ENCODE results near the gene DNAJA4. TPM values are rescaled to one million over a fixed set of nuclear protein-coding genes. Genes with fewer than 3 reads are reported as not detected.

DNAJA4 gene
- total and polyA plus RNA-seq, 9 of the 15 experiments (the other 6 are each of a cell fraction or from before 2014, with no cell fraction given) = 0.11 to 1.0 (median 0.16) TPM; not detected in 4

DNA sequence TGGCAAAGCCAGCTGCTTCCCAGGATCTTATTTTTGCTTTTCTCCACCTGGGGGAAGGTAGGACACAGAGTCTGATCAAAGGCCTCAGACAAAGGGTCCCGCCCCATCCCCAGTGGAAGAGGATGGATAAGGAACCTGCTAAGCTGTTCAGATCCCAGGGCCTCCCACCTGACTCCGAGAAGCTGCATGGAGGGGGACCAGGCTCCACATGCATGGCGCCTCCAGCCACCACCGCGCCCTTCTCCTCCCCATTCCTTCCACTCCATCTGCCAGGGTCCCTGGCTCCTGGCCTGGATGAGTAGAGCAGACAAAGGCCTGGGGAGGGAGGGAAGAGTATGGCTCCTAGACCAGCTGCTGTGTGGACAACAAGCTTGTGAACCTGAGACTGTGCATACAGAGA, 55.8 kb downstream of the DNAJA4 start:
- peaks cover 3 to 18% of the 10 kb centered on the region in 2 experiments; a peak in 3 of 5 replicates for H3K27me3 ChIP-seq (ENCODE audit: control insufficient read depth in 2 of 2, insufficient read depth in 2 of 2, low read length in 2 of 2)
- H3K9ac ChIP-seq (ENCODE audit: insufficient read depth in 1 of 2, low read depth in 2 of 2, low read length in 2 of 2) = no peak overlapping the region
- H2AFZ ChIP-seq (ENCODE audit: low read depth, low read length) = no peak overlapping the region
- no peaks in the 10 kb centered on the region for H4K20me1 ChIP-seq (replicated peaks; ENCODE audit: control insufficient read depth, insufficient read depth, low read length)
- H3K4me2 ChIP-seq (ENCODE audit: insufficient read depth, low read length) = no peak overlapping the region
- FAIRE-seq = no peak
- H3K4me1 ChIP-seq (replicated peaks in 1 of 2; ENCODE audit: control insufficient read depth in 2 of 2, insufficient read depth in 2 of 2, low read length in 2 of 2) = peaks cover 9 to 21% of the 10 kb centered on the region in 2 experiments; a peak in 4 of 5 replicates
- no peak overlapping the region for H3K27ac ChIP-seq (ENCODE audit: extremely low read depth, low read depth, low read length)
- no TSS peak for BruUV-seq (replicated peaks)
- intact Hi-C loops (cut with micrococcal nuclease) = no loop called here
- DNase-seq (ENCODE audit: extremely low read depth in 1 of 4, low spot score in 3 of 4) = no peak
- POLR2A ChIA-PET = interaction anchor here (0.6 to 1.3 kb wide), 4 partner anchors 9 to 36 kb away, joined by 3 to 5 read pairs (median 3); no protein-coding TSS in a partner anchor
- CTCF ChIA-PET (ENCODE audit: low intra/inter-chr PET ratio) = no interaction called here
- WGBS (ENCODE audit: insufficient coverage, low coverage, missing lambda C conversion rate) = 28% methylated on average over 5 of the region's 5 CpGs
- H3K36me3 ChIP-seq (ENCODE audit: control insufficient read depth, insufficient read depth, low read length) = no peaks in the 10 kb centered on the region
- in situ Hi-C loops (cut with MboI) = no loop called here
- H3K9me1 ChIP-seq (ENCODE audit: control insufficient read depth, insufficient read depth, low read length) = peaks cover 7% of the 10 kb centered on the region
- no peaks in the 10 kb centered on the region for H3K9me3 ChIP-seq (replicated peaks; ENCODE audit: control insufficient read depth, insufficient read depth, low read depth, low read length)
- H3K4me3 ChIP-seq = no peak overlapping the region
- no peaks in the 10 kb centered on the region for H3K79me2 ChIP-seq (ENCODE audit: control insufficient read depth, insufficient read depth, low read length)
- ATAC-seq = no peak
- TF ChIP-seq ZNF23 (CRISPR knock-in tag; IDR thresholded peaks at IDR 0.05) (no peak), GTF2F1 (IDR thresholded peaks at IDR 0.05; ENCODE audit: low read depth, low read length) (no peak), TSC22D4 (tag; IDR thresholded peaks at IDR 0.05) (no peak), HIVEP1 (CRISPR knock-in tag; IDR thresholded peaks at IDR 0.05) (no peak), CREB5 (CRISPR knock-in tag; IDR thresholded peaks at IDR 0.05) (no peak), TAL1 (IDR thresholded peaks at IDR 0.05) (no peak), ZBTB8A (IDR thresholded peaks at IDR 0.05; ENCODE audit: partially characterized antibody) (no peak), ZNF324 (CRISPR knock-in tag; IDR thresholded peaks at IDR 0.05) (no peak), JUND (IDR thresholded peaks at IDR 0.05; ENCODE audit: borderline replicate concordance, low read depth, low read length) (no peak), JUND (tag; IDR thresholded peaks at IDR 0.05; ENCODE audit: borderline replicate concordance, low read depth, low read length) (no peak), XRCC3 (IDR thresholded peaks at IDR 0.05) (no peak), THRAP3 (IDR thresholded peaks at IDR 0.05; ENCODE audit: borderline replicate concordance) (no peak), ATF4 (CRISPR knock-in tag; IDR thresholded peaks at IDR 0.05) (no peak), GABPA (tag; conservative IDR thresholded peaks at IDR 0.05; ENCODE audit: low read depth) (no peak), TSHZ1 (CRISPR knock-in tag; IDR thresholded peaks at IDR 0.05) (no peak), ESRRB (CRISPR knock-in tag; IDR thresholded peaks at IDR 0.05; ENCODE audit: borderline replicate concordance) (no peak)
- TF ChIP-seq, protein P1, sequence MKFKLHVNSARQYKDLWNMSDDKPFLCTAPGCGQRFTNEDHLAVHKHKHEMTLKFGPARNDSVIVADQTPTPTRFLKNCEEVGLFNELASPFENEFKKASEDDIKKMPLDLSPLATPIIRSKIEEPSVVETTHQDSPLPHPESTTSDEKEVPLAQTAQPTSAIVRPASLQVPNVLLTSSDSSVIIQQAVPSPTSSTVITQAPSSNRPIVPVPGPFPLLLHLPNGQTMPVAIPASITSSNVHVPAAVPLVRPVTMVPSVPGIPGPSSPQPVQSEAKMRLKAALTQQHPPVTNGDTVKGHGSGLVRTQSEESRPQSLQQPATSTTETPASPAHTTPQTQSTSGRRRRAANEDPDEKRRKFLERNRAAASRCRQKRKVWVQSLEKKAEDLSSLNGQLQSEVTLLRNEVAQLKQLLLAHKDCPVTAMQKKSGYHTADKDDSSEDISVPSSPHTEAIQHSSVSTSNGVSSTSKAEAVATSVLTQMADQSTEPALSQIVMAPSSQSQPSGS (CRISPR knock-in tag; IDR thresholded peaks at IDR 0.05) = no peak

Data from K562 (cell line).